GM12878 (cell line): ENCODE results near the gene DNAJC5G. TPM values are rescaled to one million over a fixed set of nuclear protein-coding genes. Genes with fewer than 3 reads are reported as not detected.

Experiments used
- ATAC-seq: fragments of 200-7000 bp; cut with Tn5 transposase; 3 replicates; pipeline ENCODE4 v1.9.1; 2020; ENCODE audit warnings: mild to moderate bottlenecking, moderate library complexity
- BruUV-seq: library from RNA; stranded (reverse); fragments of 400-500 nt; replicated peaks from 2 replicates; lab custom pipeline; 2021; lab: Mats Ljungman, UMichigan
- CTCF ChIA-PET: fragments of 300-600 bp; sonication (Branson Sonifier 250); formaldehyde crosslinking; extraction: SDS; loops from one replicate; lab custom pipeline; 2021; ENCODE audit warnings: inconsistent platforms; lab: Yijun Ruan, JAX
- POLR2A ChIA-PET: fragments of 350-600 bp; formaldehyde crosslinking; extraction: SDS; loops from one replicate; lab custom pipeline; 2021; ENCODE audit warnings: inconsistent platforms; lab: Charles Lee
- RAD21 ChIA-PET: fragments of 300-600 bp; sonication (Branson Sonifier 250); formaldehyde crosslinking; loops from one replicate; lab custom pipeline; 2023; ENCODE audit warnings: antibody characterized with exemption; ENCODE audit not compliant: unreplicated experiment; lab: Charles Lee
- SMC1A ChIA-PET: fragments of 300-600 bp; sonication (Branson Sonifier 250); formaldehyde crosslinking; loops from one replicate; lab custom pipeline; 2023; ENCODE audit not compliant: unreplicated experiment, uncharacterized antibody; lab: Charles Lee
- DNase-seq: peaks from one replicate; pipeline ENCODE4 v3.0.0-alpha.2; 2011; ENCODE audit warnings: low read depth, low spot score
- FAIRE-seq: peaks from 3 replicates; lab custom pipeline; 2011; peaks lifted over from hg19 to GRCh38; lab: Jason Lieb, UNC
- H2AFZ ChIP-seq: 2 replicates; pipeline ENCODE4 v1.6.0; 2011; ENCODE audit warnings: low read depth, low read length, control low read depth; ENCODE audit not compliant: control insufficient read depth
- H3K27ac ChIP-seq: 2 replicates; pipeline ENCODE4 v1.5.1; 2011; ENCODE audit warnings: control low read depth; ENCODE audit not compliant: control insufficient read depth, insufficient read depth
- H3K27me3 ChIP-seq, 2 experiments: replicated peaks in 1 of 2; 2 replicates each; pipeline versions ENCODE4 v1.6.0 to v1.6.1; 2011; ENCODE audit warnings: low read length in 1 of 2; ENCODE audit not compliant: control insufficient read depth in 2 of 2, insufficient read depth in 2 of 2
- H3K36me3 ChIP-seq, 2 experiments: 2 replicates each; pipeline ENCODE4 v1.5.1; 2011; ENCODE audit warnings: low read length in 1 of 2; ENCODE audit not compliant: control insufficient read depth in 2 of 2, insufficient read depth in 2 of 2
- H3K4me1 ChIP-seq: 2 replicates; pipeline ENCODE4 v1.6.1; 2011; ENCODE audit warnings: mild to moderate bottlenecking, low read length, moderate library complexity, mixed read lengths; ENCODE audit not compliant: control insufficient read depth, insufficient read depth
- H3K4me2 ChIP-seq: 2 replicates; pipeline ENCODE4 v1.6.0; 2011; ENCODE audit warnings: control low read depth; ENCODE audit not compliant: control insufficient read depth, insufficient read depth
- H3K4me3 ChIP-seq: fragments of 200-600 bp; sonication (generic); 2 replicates; pipeline ENCODE4 v1.5.1; 2016
- H3K79me2 ChIP-seq: 2 replicates; pipeline ENCODE4 v1.6.0; 2011; ENCODE audit warnings: low read length; ENCODE audit not compliant: control insufficient read depth, insufficient read depth
- H3K9ac ChIP-seq: 2 replicates; pipeline ENCODE4 v1.8.0; 2011; ENCODE audit warnings: low read length, control low read depth, mixed read lengths; ENCODE audit not compliant: control insufficient read depth, insufficient read depth
- H3K9me3 ChIP-seq: replicated peaks from 3 replicates; pipeline ENCODE4 v1.5.1; 2011; ENCODE audit warnings: mild to moderate bottlenecking, low read length; ENCODE audit not compliant: control insufficient read depth, insufficient read depth
- H4K20me1 ChIP-seq: 2 replicates; pipeline ENCODE4 v1.6.0; 2011; ENCODE audit not compliant: control insufficient read depth, insufficient read depth
- BMI1 ChIP-seq: fragments of 450-650 bp; IDR thresholded peaks from 2 replicates; pipeline ENCODE4 v1.6.1; 2016; ENCODE audit warnings: mild to moderate bottlenecking, moderate library complexity, borderline replicate concordance
- CHD2 ChIP-seq: IDR thresholded peaks from 2 replicates; pipeline ENCODE4 v1.6.1; 2011; ENCODE audit warnings: low read depth, low read length, improper control_type of control experiment, borderline replicate concordance
- IKZF2 ChIP-seq, 2 experiments: fragments of 450-650 bp; IDR thresholded peaks; 2 replicates each; pipeline ENCODE4 v1.6.1; 2017; ENCODE audit warnings: mild to moderate bottlenecking in 2 of 2, moderate library complexity in 2 of 2
- NFYA ChIP-seq: IDR thresholded peaks from 2 replicates; pipeline ENCODE4 v1.6.1; 2011; ENCODE audit warnings: low read depth, mild to moderate bottlenecking, low read length, improper control_type of control experiment, borderline replicate concordance
- TAF1 ChIP-seq: IDR thresholded peaks from 2 replicates; pipeline ENCODE4 v1.6.1; 2011; ENCODE audit warnings: mild to moderate bottlenecking, low read depth, low read length, borderline replicate concordance
- ZNF217 ChIP-seq: fragments of 450-650 bp; IDR thresholded peaks from 2 replicates; pipeline ENCODE4 v1.6.1; 2017; ENCODE audit warnings: antibody characterized with exemption, mild to moderate bottlenecking
- ZNF24 ChIP-seq: fragments of 450-650 bp; IDR thresholded peaks from 2 replicates; pipeline ENCODE4 v1.6.1; 2017; ENCODE audit warnings: antibody characterized with exemption, mild to moderate bottlenecking
- WGBS: methylation state at CpG from one replicate; pipeline ENCODE4 v1.1.6; 2016; ENCODE audit warnings: low lambda C conversion rate; ENCODE audit not compliant: insufficient replicate concordance, insufficient coverage; ENCODE audit errors: missing lambda C conversion rate; 5-methylcytosine and 5-hydroxymethylcytosine counted together
- in situ Hi-C: fragments of 300-500 bp; cut with MboI; formaldehyde crosslinking; loops from 9 replicates; pipeline ENCODE4 v1.14.3; 2018; ENCODE audit warnings: mixed read lengths
- intact Hi-C: fragments of 100-400 bp; cut with micrococcal nuclease; formaldehyde crosslinking; loops from one replicate; pipeline ENCODE4 v1.14.2; 2022; ENCODE audit not compliant: unreplicated experiment
- polyA plus RNA-seq, 11 experiments: library from polyadenylated mRNA; depleted of rRNA in 4 of 11; unstranded in 6 of 11; stranded (reverse) in 5 of 11; fragments of >200 nt; fragmentation: Nextera tagmentation in 4 of 11; fragmentation: Illumina TruSeq in 1 of 11; extraction: Ambion mirVana in 4 of 11; extraction: Trizol in 1 of 11; gene quantifications; 1 replicate in 1 of 11; 2 replicates in 10 of 11; pipeline versions ENCODE4 v1.2.1 to v1.2.3, GENCODE V29; 2011 to 2016; ENCODE audit warnings: inconsistent platforms in 2 of 11, missing spikeins in 2 of 11, low read depth in 1 of 11
- total RNA-seq, 4 experiments: library from RNA; depleted of rRNA in 3 of 4; stranded (reverse); fragments of >200 nt in 3 of 4; fragmentation: Illumina TruSeq in 1 of 4; extraction: Trizol in 1 of 4; gene quantifications; 2 replicates each; pipeline versions ENCODE4 v1.2.1 to v1.2.3, GENCODE V29; 2013 to 2021
- TF ChIP-seq, protein P1 (sequence below): IDR thresholded peaks from 2 replicates; pipeline ENCODE4 v1.6.1; 2012; ENCODE audit warnings: low read depth, low read length, improper control_type of control experiment
- TF ChIP-seq, protein P2 (sequence below): fragments of 450-650 bp; conservative IDR thresholded peaks from 2 replicates; pipeline ENCODE4 v1.6.1; 2017; ENCODE audit warnings: mild to moderate bottlenecking, moderate library complexity
- TF ChIP-seq, protein P3 (sequence below): IDR thresholded peaks from 2 replicates; pipeline ENCODE4 v1.6.1; 2011; ENCODE audit warnings: mild to moderate bottlenecking, low read depth, low read length, moderate library complexity; ENCODE audit not compliant: insufficient replicate concordance
- TF ChIP-seq, protein P4 (sequence below): fragments of 450-650 bp; IDR thresholded peaks from 2 replicates; pipeline ENCODE4 v1.6.1; 2017; ENCODE audit warnings: antibody characterized with exemption, mild to moderate bottlenecking, moderate library complexity

Gene DNAJC5G
- total and polyA plus RNA-seq, 10 of the 15 experiments (the other 5 are each of a cell fraction or from before 2014, with no cell fraction given) = not detected

DNA sequence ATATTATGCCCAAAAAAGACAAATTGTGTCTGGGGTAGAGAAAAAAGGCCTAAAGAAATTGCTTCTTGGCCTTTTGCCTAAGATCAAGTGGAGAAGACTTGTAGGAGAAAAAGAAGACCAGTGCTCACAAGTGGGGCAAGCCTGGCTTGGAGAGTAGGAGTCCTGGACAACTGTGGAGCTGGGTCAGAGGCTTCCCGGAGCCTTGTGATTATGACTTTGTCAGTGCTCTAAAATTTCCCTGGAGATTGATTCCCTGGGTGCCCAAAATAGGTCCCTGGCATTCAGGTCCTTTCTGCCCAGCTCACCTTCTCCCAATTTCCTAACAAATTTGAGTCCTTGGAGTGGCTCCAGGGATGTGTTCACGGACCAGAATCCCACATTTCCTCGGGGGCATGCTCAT is 6.2 kb downstream of the DNAJC5G start (continued):
- TF ChIP-seq, protein P1, sequence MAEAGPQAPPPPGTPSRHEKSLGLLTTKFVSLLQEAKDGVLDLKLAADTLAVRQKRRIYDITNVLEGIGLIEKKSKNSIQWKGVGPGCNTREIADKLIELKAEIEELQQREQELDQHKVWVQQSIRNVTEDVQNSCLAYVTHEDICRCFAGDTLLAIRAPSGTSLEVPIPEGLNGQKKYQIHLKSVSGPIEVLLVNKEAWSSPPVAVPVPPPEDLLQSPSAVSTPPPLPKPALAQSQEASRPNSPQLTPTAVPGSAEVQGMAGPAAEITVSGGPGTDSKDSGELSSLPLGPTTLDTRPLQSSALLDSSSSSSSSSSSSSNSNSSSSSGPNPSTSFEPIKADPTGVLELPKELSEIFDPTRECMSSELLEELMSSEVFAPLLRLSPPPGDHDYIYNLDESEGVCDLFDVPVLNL = no peak
- no peak for TF ChIP-seq NFYA
- TF ChIP-seq CHD2 = no peak
- TF ChIP-seq, protein P2, sequence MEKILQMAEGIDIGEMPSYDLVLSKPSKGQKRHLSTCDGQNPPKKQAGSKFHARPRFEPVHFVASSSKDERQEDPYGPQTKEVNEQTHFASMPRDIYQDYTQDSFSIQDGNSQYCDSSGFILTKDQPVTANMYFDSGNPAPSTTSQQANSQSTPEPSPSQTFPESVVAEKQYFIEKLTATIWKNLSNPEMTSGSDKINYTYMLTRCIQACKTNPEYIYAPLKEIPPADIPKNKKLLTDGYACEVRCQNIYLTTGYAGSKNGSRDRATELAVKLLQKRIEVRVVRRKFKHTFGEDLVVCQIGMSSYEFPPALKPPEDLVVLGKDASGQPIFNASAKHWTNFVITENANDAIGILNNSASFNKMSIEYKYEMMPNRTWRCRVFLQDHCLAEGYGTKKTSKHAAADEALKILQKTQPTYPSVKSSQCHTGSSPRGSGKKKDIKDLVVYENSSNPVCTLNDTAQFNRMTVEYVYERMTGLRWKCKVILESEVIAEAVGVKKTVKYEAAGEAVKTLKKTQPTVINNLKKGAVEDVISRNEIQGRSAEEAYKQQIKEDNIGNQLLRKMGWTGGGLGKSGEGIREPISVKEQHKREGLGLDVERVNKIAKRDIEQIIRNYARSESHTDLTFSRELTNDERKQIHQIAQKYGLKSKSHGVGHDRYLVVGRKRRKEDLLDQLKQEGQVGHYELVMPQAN = no peak
- no peak for TF ChIP-seq IKZF2 (IDR thresholded peaks at IDR 0.05)

DNA sequence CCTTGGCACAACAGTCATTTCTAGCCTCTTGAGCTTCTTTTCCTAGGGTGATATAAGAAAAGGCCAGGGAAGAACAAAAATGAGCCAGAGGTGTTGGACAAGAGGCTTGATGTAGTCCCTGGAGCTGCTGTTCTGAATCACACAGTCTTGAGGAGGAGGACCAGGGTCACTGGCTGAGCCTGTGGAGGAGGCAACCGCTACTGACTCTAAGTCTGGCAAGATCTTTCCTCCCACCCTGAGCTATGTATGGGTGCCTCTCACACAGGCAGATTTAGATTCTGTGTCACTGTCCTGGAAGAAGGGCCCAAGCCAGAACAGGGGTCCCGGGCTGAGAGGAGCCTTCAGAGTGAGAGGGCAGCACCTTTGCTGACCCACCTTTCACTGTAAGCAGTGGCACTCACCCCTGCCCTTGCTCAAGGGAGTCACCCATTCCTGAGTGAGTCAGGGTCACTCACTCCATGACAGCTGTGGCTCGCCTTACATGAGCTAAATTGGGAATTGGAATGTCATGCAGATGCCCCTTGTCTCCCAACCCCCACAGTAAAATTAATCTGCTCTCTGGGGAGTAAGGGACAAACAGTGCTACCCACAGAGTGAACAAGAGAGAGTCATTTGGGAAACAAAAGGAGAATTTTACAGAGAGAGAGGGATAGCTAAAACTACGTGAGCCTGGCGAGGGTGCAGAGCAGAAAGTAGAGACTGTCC is 6.8 kb downstream of the DNAJC5G start, which contains the start of gene TRIM54:
Gene TRIM54, plus strand, starts transcription at position 575 of the 705 bp plus-strand sequence. CDS start 303 bp downstream, outside the sequence.
- CTCF ChIA-PET = interaction anchor here (0.8 to 9.6 kb wide), 12 partner anchors 9 to 319 kb away, joined by 3 to 132 read pairs (median 10); partner anchors contain the start of gene KHK
- no peaks in the 10 kb centered on the region for H3K4me1 ChIP-seq
- intact Hi-C loops = loop anchor here (2.0 to 10.0 kb wide), 2 partner anchors 107 to 321 kb away; no protein-coding TSS in a partner anchor
- FAIRE-seq (no peak), DNase-seq (no peak), ATAC-seq (no peak)
- H3K27ac ChIP-seq = no peak within 1 kb of the TSS
- H3K4me2 ChIP-seq = no peak within 1 kb of the TSS
- H2AFZ ChIP-seq = no peak within 1 kb of the TSS
- in situ Hi-C loops = loop anchor here (5.0 kb wide), 2 partner anchors 185 to 320 kb away; no protein-coding TSS in a partner anchor
- no peaks in the 10 kb centered on the region for H3K9me3 ChIP-seq
- H3K79me2 ChIP-seq = no peaks in the 10 kb centered on the region
- peaks cover 0 to 6% of the 10 kb centered on the region in 2 experiments; a peak in 2 of 4 replicates for H3K27me3 ChIP-seq
- no TSS peak for BruUV-seq
- WGBS = under 1% methylated on average over 5 of the region's 5 CpGs
- SMC1A ChIA-PET = interaction anchor here (0.8 to 3.9 kb wide), 6 partner anchors 11 to 325 kb away, joined by 3 to 21 read pairs (median 7); no protein-coding TSS in a partner anchor
- RAD21 ChIA-PET = interaction anchor here (0.6 to 4.1 kb wide), 4 partner anchors 16 to 570 kb away, joined by 3 to 25 read pairs (median 10); no protein-coding TSS in a partner anchor
- no peaks in the 10 kb centered on the region for H3K36me3 ChIP-seq
- POLR2A ChIA-PET = interaction anchor here (0.7 kb wide), 1 partner anchor 209 kb away, joined by 3 read pairs; no protein-coding TSS in a partner anchor
- H3K4me3 ChIP-seq = no peak within 1 kb of the TSS
- H4K20me1 ChIP-seq = no peaks in the 10 kb centered on the region
- H3K9ac ChIP-seq = no peak within 1 kb of the TSS
- no peak for TF ChIP-seq BMI1
- TF ChIP-seq ZNF217 = no peak
- TF ChIP-seq, protein P3, sequence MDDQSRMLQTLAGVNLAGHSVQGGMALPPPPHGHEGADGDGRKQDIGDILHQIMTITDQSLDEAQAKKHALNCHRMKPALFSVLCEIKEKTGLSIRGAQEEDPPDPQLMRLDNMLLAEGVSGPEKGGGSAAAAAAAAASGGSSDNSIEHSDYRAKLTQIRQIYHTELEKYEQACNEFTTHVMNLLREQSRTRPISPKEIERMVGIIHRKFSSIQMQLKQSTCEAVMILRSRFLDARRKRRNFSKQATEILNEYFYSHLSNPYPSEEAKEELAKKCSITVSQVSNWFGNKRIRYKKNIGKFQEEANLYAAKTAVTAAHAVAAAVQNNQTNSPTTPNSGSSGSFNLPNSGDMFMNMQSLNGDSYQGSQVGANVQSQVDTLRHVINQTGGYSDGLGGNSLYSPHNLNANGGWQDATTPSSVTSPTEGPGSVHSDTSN = no peak
- TF ChIP-seq ZNF24 = no peak
- no peak for TF ChIP-seq TAF1
- TF ChIP-seq, protein P4, sequence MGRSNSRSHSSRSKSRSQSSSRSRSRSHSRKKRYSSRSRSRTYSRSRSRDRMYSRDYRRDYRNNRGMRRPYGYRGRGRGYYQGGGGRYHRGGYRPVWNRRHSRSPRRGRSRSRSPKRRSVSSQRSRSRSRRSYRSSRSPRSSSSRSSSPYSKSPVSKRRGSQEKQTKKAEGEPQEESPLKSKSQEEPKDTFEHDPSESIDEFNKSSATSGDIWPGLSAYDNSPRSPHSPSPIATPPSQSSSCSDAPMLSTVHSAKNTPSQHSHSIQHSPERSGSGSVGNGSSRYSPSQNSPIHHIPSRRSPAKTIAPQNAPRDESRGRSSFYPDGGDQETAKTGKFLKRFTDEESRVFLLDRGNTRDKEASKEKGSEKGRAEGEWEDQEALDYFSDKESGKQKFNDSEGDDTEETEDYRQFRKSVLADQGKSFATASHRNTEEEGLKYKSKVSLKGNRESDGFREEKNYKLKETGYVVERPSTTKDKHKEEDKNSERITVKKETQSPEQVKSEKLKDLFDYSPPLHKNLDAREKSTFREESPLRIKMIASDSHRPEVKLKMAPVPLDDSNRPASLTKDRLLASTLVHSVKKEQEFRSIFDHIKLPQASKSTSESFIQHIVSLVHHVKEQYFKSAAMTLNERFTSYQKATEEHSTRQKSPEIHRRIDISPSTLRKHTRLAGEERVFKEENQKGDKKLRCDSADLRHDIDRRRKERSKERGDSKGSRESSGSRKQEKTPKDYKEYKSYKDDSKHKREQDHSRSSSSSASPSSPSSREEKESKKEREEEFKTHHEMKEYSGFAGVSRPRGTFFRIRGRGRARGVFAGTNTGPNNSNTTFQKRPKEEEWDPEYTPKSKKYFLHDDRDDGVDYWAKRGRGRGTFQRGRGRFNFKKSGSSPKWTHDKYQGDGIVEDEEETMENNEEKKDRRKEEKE = no peak
